Motor neuron (in vitro differentiated cells): ENCODE measurements around the gene CHD3. TPM values are rescaled to one million over a fixed set of nuclear protein-coding genes. Genes with fewer than 3 reads are reported as not detected.
A peak's percentile ranks its signal among the peaks of the same experiment; 100 is the strongest.

Experiments
- ATAC-seq, 8 experiments: fragments of 200-7000 bp; cut with Tn5 transposase; replicated peaks in 6 of 8; 2 replicates each; pipeline ENCODE4 v1.8.0; 2021; ENCODE audit warnings: mild to moderate bottlenecking in 8 of 8, moderate library complexity in 8 of 8
- H3K27ac ChIP-seq, 2 donors: fragments of 250-450 bp; sonication (Bioruptor Pico); 2 replicates each; pipeline ENCODE4 v1.9.0; 2021; ENCODE audit warnings: antibody characterized with exemption in 2 of 2, mild to moderate bottlenecking in 2 of 2, moderate library complexity in 1 of 2
- H3K4me1 ChIP-seq, 2 donors: fragments of 250-450 bp; sonication (Bioruptor Pico); replicated peaks in 1 of 2; 2 replicates each; pipeline ENCODE4 v1.6.1; 2021; ENCODE audit warnings: antibody characterized with exemption in 2 of 2, mild to moderate bottlenecking in 2 of 2, moderate library complexity in 1 of 2
- H3K4me3 ChIP-seq, 5 donors: fragments of 250-450 bp; sonication (Bioruptor Pico); 2 replicates each; pipeline ENCODE4 v1.9.0; 2021; ENCODE audit warnings: antibody characterized with exemption in 5 of 5, mild to moderate bottlenecking in 5 of 5, moderate library complexity in 4 of 5
- WGBS, 10 experiments: fragments of 450-650 bp; shearing (Covaris generic); methylation state at CpG; one replicate each; pipeline ENCODE4 v1.0.0; 2022; 5-methylcytosine and 5-hydroxymethylcytosine counted together
- in situ Hi-C, 9 experiments: fragments of 400-800 bp; cut with MboI; loops; one replicate each; pipeline ENCODE4 v1.15.0; 2021; ENCODE audit warnings: low sequenced_read_pairs in 9 of 9, low pct_unique_long_range_greater_than_20kb in 2 of 9; ENCODE audit not compliant: unreplicated experiment in 9 of 9
- total RNA-seq, 8 experiments: library from RNA; unstranded; fragments of 300-600 nt; gene quantifications; 2 replicates each; pipeline versions ENCODE4 v1.2.3 to v1.2.4, GENCODE V29; 2022

CHD3 gene
- total RNA-seq, 8 experiments from 2014 or later, result 56.2 to 294 (median 78.2) TPM

- no peak for ATAC-seq
- Histone ChIP-seq H3K4me3 (no peak overlapping the region), H3K27ac (no peak overlapping the region), H3K4me1 (peaks cover 2% of the 10 kb centered on the region in 2 donors)
- 93 to 100% (median 100%) methylated on average over 2 to 5 of the region's 8 CpGs; no CpG with 5 or more reads in 7 of the 10 experiments for WGBS, 10 experiments
- in situ Hi-C loops, result no loop called here
These were observed 6.3 kb downstream of the CHD3 start for GRCh38 chr17:7894866-7895265.

GRCh38 chr17:7897090-7897489 lies 8.5 kb downstream of the CHD3 start:
- no peak for ATAC-seq
- Histone ChIP-seq H3K4me1 (no peaks in the 10 kb centered on the region), H3K27ac (no peak overlapping the region), H3K4me3 (no peak overlapping the region)
- 80 to 100% (median 94%) methylated on average over 2 to 11 of the region's 13 CpGs; no CpG with 5 or more reads in 2 of the 10 experiments for WGBS, 10 experiments
- in situ Hi-C loops, result no loop called here

GRCh38 chr17:7897773-7898172 lies 9.2 kb downstream of the CHD3 start:
- ATAC-seq, result peak in 7 of 8 experiments; percentile 32 to 96 (median 69)
- Histone ChIP-seq H3K4me1 (no peaks in the 10 kb centered on the region), H3K4me3 (no peak overlapping the region), H3K27ac (no peak overlapping the region)
- WGBS, 10 experiments, result 49 to 90% (median 75%) methylated on average over 2 to 6 of the region's 6 CpGs
- in situ Hi-C loops, result no loop called here

GRCh38 chr17:7903154-7904103 lies 14.8 kb downstream of the CHD3 start:
- Histone ChIP-seq H3K4me3 (no peak overlapping the region), H3K27ac (no peak overlapping the region), H3K4me1 (no peaks in the 10 kb centered on the region)
- WGBS, 10 experiments, result 32 to 100% (median 74%) methylated on average over 1 to 13 of the region's 22 CpGs; no CpG with 5 or more reads in 1 of the 10 experiments
- ATAC-seq, result no peak
- in situ Hi-C loops, result no loop called here

- peak in 1 of 8 experiments; percentile 9 for ATAC-seq
- Histone ChIP-seq H3K4me3 (no peak overlapping the region), H3K27ac (no peak overlapping the region), H3K4me1 (no peaks in the 10 kb centered on the region)
- no CpG with 5 or more reads among the region's 29 CpGs for WGBS, 10 experiments
- in situ Hi-C loops, result no loop called here
These were observed 20.5 kb downstream of the CHD3 start for GRCh38 chr17:7909089-7909488.

GRCh38 chr17:7910281-7910680 lies 21.7 kb downstream of the CHD3 start:
- no peak overlapping the region for H3K27ac ChIP-seq
- WGBS, 10 experiments, result 50 to 96% (median 92%) methylated on average over 1 to 14 of the region's 15 CpGs
- peaks cover 6 to 8% of the 10 kb centered on the region in 2 donors for H3K4me1 ChIP-seq
- ATAC-seq, result no peak
- H3K4me3 ChIP-seq, result no peak overlapping the region
- in situ Hi-C loops, result no loop called here

GRCh38 chr17:7910711-7911110 lies 22.1 kb downstream of the CHD3 start:
- in situ Hi-C loops, result no loop called here
- Histone ChIP-seq H3K4me1 (peaks cover 6 to 8% of the 10 kb centered on the region in 2 donors), H3K27ac (no peak overlapping the region), H3K4me3 (no peak overlapping the region)
- 83 to 100% (median 93%) methylated on average over 1 to 13 of the region's 13 CpGs; no CpG with 5 or more reads in 4 of the 10 experiments for WGBS, 10 experiments
- ATAC-seq, result no peak

GRCh38 chr17:7911116-7911515 lies 22.5 kb downstream of the CHD3 start:
- in situ Hi-C loops, result no loop called here
- H3K27ac ChIP-seq, result no peak overlapping the region
- H3K4me1 ChIP-seq, result peaks cover 6 to 9% of the 10 kb centered on the region in 2 donors
- no peak for ATAC-seq
- H3K4me3 ChIP-seq, result no peak overlapping the region
- 65 to 96% (median 78%) methylated on average over 3 to 7 of the region's 9 CpGs; no CpG with 5 or more reads in 5 of the 10 experiments for WGBS, 10 experiments

- Histone ChIP-seq H3K4me1 (peaks cover 12 to 17% of the 10 kb centered on the region in 2 donors), H3K4me3 (no peak overlapping the region), H3K27ac (no peak overlapping the region)
- 10 to 50% (median 29%) methylated on average over 1 to 3 of the region's 3 CpGs; no CpG with 5 or more reads in 4 of the 10 experiments for WGBS, 10 experiments
- in situ Hi-C loops, result no loop called here
- peak in 2 of 8 experiments; percentile 1 to 3 for ATAC-seq
These were observed 24.4 kb downstream of the CHD3 start for GRCh38 chr17:7912927-7913524.

GRCh38 chr17:7915179-7915610 lies 26.6 kb downstream of the CHD3 start:
- H3K4me3 ChIP-seq, result peak overlapping the region; percentile 39 to 47 (median 43)
- in situ Hi-C loops, result no loop called here
- peaks cover 12 to 17% of the 10 kb centered on the region in 2 donors for H3K4me1 ChIP-seq
- H3K27ac ChIP-seq, result peak overlapping the region in 1 of 2 donors; percentile 93
- 0 to 13% (median 1%) methylated on average over 1 to 14 of the region's 15 CpGs; no CpG with 5 or more reads in 3 of the 10 experiments for WGBS, 10 experiments
- ATAC-seq, result peak in 2 of 8 experiments; percentile 21 to 24

GRCh38 chr17:7915611-7916384 lies 27.2 kb downstream of the CHD3 start, which contains the start of gene RNF227:
TSS of gene RNF227 (minus strand) at chr17:7916289. CDS start at chr17:7916195, 94 bp downstream.
- in situ Hi-C loops, result no loop called here
- WGBS, 10 experiments, result 0 to 5% (median 2%) methylated on average over 2 to 13 of the region's 100 CpGs; no CpG with 5 or more reads in 4 of the 10 experiments
- peak within 1 kb of the TSS; percentile 93 for H3K27ac ChIP-seq

GRCh38 chr17:7916385-7916682 lies 27.7 kb downstream of the CHD3 start:
- Histone ChIP-seq H3K27ac (peak overlapping the region; percentile 93), H3K4me1 (peaks cover 12 to 17% of the 10 kb centered on the region in 2 donors), H3K4me3 (peak overlapping the region; percentile 39 to 47 (median 43))
- ATAC-seq, result no peak
- WGBS, 10 experiments, result 30 to 42% methylated on average over 6 of the region's 15 CpGs; no CpG with 5 or more reads in 8 of the 10 experiments
- in situ Hi-C loops, result no loop called here

More at GRCh38 chr17:7915611-7916384, 27.2 kb downstream of the CHD3 start, which contains the start of gene RNF227:
- Histone ChIP-seq H3K4me1 (peaks cover 12 to 17% of the 10 kb centered on the region in 2 donors), H3K4me3 (peak within 1 kb of the TSS; percentile 39 to 47 (median 43))
- peak; percentile 75 to 91 (median 88) for ATAC-seq
